Measurements from ENCODE around the gene NUBP1. TPM values are rescaled to one million over a fixed set of nuclear protein-coding genes. Genes with fewer than 3 reads are reported as not detected.
"Not testable (repeated sequence)": the region's sequence is repeated elsewhere in the genome, so short reads cannot be mapped to it uniquely, and the experiment has no call there.

NUBP1 gene
- total RNA-seq, 2 donors from 2014 or later = 27.1 to 29.8 TPM

DNA sequence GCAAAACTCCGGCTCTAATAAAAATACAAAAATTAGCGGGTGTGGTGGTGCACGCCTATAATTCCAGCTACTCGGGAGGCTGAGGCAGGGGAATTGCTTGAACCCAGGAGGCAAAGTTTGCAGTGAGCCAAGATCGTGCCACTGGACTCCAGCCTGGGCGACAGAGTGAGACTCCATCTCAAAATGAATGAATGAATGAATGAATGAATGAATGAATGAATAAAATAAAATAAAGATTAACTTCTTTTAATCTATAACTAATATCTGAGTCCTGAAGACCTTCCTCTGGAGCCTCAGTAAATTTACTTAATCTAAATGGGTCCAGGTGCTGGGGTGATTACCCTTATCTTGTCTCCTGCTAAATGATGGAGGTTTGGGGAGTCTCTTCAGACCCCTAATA, 36.3 kb downstream of the NUBP1 start:
- intact Hi-C loops (cut with DNase I); DNase-seq (ENCODE audit: low spot score): not testable (repeated sequence)

DNA sequence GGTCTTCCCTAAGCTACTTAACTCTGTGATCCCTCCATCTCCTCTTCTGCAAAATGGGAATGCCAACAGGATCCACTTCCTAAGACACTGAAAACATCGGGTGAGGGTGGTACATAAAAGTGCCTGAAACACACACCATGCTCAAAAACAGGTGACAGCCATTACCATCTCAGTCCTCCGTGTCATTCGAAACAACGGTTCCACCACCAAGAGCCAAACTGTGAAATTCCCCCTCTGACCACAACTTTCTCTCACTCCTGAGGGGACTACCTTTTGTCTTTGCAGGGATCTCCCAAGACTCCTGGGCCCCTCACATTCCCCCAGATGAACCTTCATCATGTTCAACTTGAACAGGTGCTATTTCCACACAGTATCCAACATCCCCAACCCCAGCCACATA, 37.0 kb downstream of the NUBP1 start:
- DNase-seq (ENCODE audit: low spot score) = no peak
- intact Hi-C loops (cut with DNase I) = no loop called here

- no peak for DNase-seq (ENCODE audit: low spot score)
- intact Hi-C loops (cut with DNase I) = no loop called here
Observed at GRCh38 chr16:10782628-10783027, 39.0 kb downstream of the NUBP1 start.

- intact Hi-C loops (cut with DNase I) = no loop called here
- DNase-seq (ENCODE audit: low spot score) = no peak
Observed at GRCh38 chr16:10787304-10787703, 43.7 kb downstream of the NUBP1 start.

- intact Hi-C loops (cut with DNase I); DNase-seq (ENCODE audit: low spot score): not testable (repeated sequence)
Observed at GRCh38 chr16:10788630-10789029, 45.0 kb downstream of the NUBP1 start.

DNA sequence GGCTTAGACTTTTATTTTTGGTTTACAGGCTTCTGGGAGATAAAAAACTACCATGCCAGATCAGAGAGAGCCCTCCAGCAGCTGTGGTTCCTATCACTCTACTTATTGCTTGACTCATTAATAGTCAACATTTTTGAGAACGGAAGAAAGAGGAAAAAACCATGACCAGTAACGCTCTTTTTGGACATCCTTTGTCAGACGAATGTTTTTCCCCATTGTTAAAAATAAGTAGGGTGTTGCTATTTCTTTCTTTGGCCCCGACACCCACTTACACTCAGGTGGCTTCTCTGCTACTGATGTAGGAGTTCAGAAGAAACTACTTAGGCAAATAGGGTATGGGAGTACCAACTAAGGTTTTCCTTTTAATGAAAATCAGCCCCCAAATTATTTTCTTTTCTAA, 47.4 kb downstream of the NUBP1 start:
- DNase-seq (ENCODE audit: low spot score) = no peak
- intact Hi-C loops (cut with DNase I) = loop anchor here in 1 of 2 donors (10.0 kb wide), 1 partner anchor 364 kb away; no protein-coding TSS in a partner anchor

- intact Hi-C loops (cut with DNase I) = loop anchor here in 1 of 2 donors (10.0 kb wide), 1 partner anchor 355 kb away; no protein-coding TSS in a partner anchor
- no peak for DNase-seq (ENCODE audit: low spot score)
Observed at GRCh38 chr16:10799736-10800135, 56.1 kb downstream of the NUBP1 start.

GRCh38 chr16:10805334-10805733, 61.7 kb downstream of the NUBP1 start:
- DNase-seq (ENCODE audit: low spot score) = no peak
- intact Hi-C loops (cut with DNase I) = loop anchor here in 1 of 2 donors (5.0 kb wide), 1 partner anchor 253 kb away; no protein-coding TSS in a partner anchor

- DNase-seq (ENCODE audit: low spot score) = no peak
- intact Hi-C loops (cut with DNase I) = loop anchor here in 1 of 2 donors (5.0 kb wide), 1 partner anchor 254 kb away; no protein-coding TSS in a partner anchor
Observed at GRCh38 chr16:10806698-10807097, 63.1 kb downstream of the NUBP1 start.

DNA sequence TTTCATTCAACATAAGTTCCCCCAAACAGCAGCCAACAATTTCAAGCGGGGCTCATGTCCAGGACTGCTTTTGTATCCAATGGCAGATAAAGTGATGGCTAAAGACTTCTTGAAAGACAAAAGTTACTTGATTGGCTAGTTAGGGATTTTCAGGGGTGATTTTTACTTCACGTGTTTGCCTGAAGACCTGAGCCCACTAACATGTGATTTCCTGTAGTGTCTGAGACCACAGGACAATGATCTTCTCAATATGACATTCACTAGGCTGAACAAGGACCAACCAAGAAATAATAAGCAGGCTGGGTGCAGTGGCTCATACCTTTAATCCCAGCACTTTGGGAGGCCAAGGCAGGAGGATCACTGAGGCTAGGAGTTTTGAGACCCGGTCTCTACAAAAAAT, 64.6 kb downstream of the NUBP1 start:
- intact Hi-C loops (cut with DNase I) = loop anchor here in 1 of 2 donors (5.0 kb wide), 1 partner anchor 256 kb away; no protein-coding TSS in a partner anchor
- DNase-seq (ENCODE audit: low spot score) = no peak

DNA sequence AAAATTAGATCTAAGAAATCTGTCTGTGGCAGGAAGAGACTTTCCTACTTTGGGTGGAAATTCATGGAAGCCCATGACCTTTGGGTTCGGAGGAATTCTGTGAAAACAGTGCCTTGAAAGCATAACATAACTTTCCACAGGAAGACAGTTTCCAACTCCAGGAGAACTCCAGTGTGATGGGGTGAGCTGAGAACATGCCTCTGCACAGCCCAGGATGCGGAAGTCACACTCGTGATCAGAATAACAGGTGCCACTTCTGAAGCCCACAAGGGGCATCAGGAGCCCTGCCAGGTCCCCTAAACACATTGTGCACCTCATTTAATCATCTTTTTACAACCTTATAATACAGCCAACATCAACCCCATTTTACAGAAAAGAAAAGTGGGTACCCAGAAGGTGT, 65.2 kb downstream of the NUBP1 start:
- intact Hi-C loops (cut with DNase I) = loop anchor here in 1 of 2 donors (5.0 kb wide), 1 partner anchor 257 kb away; no protein-coding TSS in a partner anchor

GRCh38 chr16:10809706-10810105, 66.1 kb downstream of the NUBP1 start:
- DNase-seq (ENCODE audit: low spot score) = no peak

More for the DNA sequence above, 65.2 kb downstream of the NUBP1 start:
- no peak for DNase-seq (ENCODE audit: low spot score)

DNA sequence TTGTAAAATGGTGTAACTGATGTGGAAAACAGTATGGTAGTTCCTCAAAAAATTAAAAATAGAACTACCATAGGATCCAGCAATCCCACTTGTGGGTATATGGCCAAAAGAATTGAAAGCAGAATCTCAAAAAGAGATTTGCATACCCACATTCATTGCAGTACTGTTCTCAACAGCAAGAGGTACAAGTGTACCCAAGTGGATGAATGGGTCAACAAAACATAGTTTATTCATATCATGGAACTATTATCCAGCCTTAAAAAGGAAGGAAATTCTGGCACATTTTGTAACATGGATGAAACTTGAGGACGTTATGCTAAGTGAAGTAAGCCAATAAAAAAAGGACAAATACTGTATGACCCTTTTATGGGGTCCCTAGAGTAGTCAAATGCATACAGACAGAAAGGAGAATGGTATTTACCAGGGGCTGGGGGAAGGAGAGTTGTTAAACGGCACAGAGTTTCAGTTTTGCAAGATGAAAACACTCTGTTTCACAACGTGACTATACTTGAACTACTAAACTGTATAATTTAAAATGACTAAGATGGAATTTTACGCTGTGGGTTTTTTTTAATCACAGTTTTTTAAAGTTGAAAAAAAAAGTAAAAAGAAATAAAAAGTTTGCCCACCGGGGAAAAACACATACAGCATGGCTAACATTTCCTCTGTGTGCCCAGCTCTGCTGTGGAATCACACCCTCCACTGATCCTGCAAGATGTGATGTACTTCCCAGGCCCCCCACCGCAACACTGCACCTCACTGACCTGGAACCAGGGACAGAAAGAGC, 68.9 kb downstream of the NUBP1 start:
- DNase-seq (ENCODE audit: low spot score) = peak; percentile 50
- intact Hi-C loops (cut with DNase I) = no loop called here

More at GRCh38 chr16:10809706-10810105, 66.1 kb downstream of the NUBP1 start:
- intact Hi-C loops (cut with DNase I) = loop anchor here in 1 of 2 donors (5.0 kb wide), 1 partner anchor 257 kb away; no protein-coding TSS in a partner anchor

- intact Hi-C loops (cut with DNase I) = no loop called here
Observed at GRCh38 chr16:10813099-10813455, 69.4 kb downstream of the NUBP1 start.

DNA sequence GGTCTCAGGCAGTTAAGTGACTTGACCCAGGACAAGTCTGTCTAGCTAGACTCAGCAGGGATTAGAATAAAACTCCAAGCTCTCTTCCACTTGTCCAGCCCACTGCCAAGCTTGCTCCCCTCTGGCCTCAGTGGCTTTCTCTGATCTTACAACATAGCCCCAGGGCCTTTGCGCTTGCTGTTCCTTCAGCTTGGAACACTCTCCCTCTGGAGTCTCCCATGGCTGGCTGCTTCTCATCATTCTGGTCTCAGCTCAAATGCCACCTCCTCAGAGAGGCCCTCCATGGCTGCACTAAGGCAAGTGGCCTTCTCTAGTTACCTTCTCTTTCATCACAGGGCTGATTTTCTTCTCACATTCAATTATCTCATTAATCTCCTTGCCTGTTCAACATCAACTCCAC, 73.9 kb downstream of the NUBP1 start:
- intact Hi-C loops (cut with DNase I) = loop anchor here in 1 of 2 donors (5.0 kb wide), 1 partner anchor 50 kb away; no protein-coding TSS in a partner anchor
- DNase-seq (ENCODE audit: low spot score) = no peak

More at GRCh38 chr16:10813099-10813455, 69.4 kb downstream of the NUBP1 start:
- DNase-seq (ENCODE audit: low spot score) = peak; percentile 18

- intact Hi-C loops (cut with DNase I) = loop anchor here in 1 of 2 donors (5.0 kb wide), 1 partner anchor 51 kb away; no protein-coding TSS in a partner anchor
- no peak for DNase-seq (ENCODE audit: low spot score)
Observed at GRCh38 chr16:10817963-10818941, 74.6 kb downstream of the NUBP1 start, which contains the start of gene TVP23A. Gene TVP23A (minus strand): TSS chr16:10818794. CDS start chr16:10818493, 301 bp downstream.

Data from posterior vena cava (tissue), 2 donors.